ENCODE results near the gene ETV3. TPM values are rescaled to one million over a fixed set of nuclear protein-coding genes. Genes with fewer than 3 reads are reported as not detected.

Gene ETV3
- total and polyA plus RNA-seq, 2 of the 13 experiments (the other 11 are each of a cell fraction or from before 2014, with no cell fraction given) = 4.2 to 5.8 TPM

- no peak for TF ChIP-seq NONO (IDR thresholded peaks at IDR 0.05)
- no peak for TF ChIP-seq NONO (CRISPR knock-in tag; conservative IDR thresholded peaks at IDR 0.05)
- no peak for TF ChIP-seq PHF21A (CRISPR knock-in tag; IDR thresholded peaks at IDR 0.05)
- TF ChIP-seq, protein P1, sequence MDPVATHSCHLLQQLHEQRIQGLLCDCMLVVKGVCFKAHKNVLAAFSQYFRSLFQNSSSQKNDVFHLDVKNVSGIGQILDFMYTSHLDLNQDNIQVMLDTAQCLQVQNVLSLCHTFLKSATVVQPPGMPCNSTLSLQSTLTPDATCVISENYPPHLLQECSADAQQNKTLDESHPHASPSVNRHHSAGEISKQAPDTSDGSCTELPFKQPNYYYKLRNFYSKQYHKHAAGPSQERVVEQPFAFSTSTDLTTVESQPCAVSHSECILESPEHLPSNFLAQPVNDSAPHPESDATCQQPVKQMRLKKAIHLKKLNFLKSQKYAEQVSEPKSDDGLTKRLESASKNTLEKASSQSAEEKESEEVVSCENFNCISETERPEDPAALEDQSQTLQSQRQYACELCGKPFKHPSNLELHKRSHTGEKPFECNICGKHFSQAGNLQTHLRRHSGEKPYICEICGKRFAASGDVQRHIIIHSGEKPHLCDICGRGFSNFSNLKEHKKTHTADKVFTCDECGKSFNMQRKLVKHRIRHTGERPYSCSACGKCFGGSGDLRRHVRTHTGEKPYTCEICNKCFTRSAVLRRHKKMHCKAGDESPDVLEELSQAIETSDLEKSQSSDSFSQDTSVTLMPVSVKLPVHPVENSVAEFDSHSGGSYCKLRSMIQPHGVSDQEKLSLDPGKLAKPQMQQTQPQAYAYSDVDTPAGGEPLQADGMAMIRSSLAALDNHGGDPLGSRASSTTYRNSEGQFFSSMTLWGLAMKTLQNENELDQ (CRISPR knock-in tag; IDR thresholded peaks at IDR 0.05; ENCODE audit: borderline replicate concordance) = no peak
- no peak for TF ChIP-seq DNMT3B (CRISPR knock-in tag; conservative IDR thresholded peaks at IDR 0.05)
- TF ChIP-seq ZNF589 (CRISPR knock-in tag; conservative IDR thresholded peaks at IDR 0.05) = 0 out of 2 replicates have a peak, but pooled peaks have one; percentile 19
- TF ChIP-seq PAF1 (CRISPR knock-in tag; IDR thresholded peaks at IDR 0.05) = no peak
- TF ChIP-seq ATF1 (CRISPR knock-in tag; IDR thresholded peaks at IDR 0.05) = no peak
- TF ChIP-seq PTBP1 (IDR thresholded peaks at IDR 0.05; ENCODE audit: low read depth, low read length, poor library complexity, severe bottlenecking) = no peak
- TF ChIP-seq SRSF1 (optimal IDR thresholded peaks at IDR 0.05; ENCODE audit: low read depth, low read length) = no peak
- TF ChIP-seq, protein P2, sequence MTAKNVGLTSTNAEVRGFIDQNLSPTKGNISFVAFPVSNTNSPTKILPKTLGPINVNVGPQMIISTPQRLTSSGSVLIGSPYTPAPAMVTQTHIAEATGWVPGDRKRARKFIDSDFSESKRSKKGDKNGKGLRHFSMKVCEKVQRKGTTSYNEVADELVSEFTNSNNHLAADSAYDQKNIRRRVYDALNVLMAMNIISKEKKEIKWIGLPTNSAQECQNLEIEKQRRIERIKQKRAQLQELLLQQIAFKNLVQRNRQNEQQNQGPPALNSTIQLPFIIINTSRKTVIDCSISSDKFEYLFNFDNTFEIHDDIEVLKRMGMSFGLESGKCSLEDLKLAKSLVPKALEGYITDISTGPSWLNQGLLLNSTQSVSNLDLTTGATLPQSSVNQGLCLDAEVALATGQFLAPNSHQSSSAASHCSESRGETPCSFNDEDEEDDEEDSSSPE (CRISPR knock-in tag; IDR thresholded peaks at IDR 0.05) = no peak
- TF ChIP-seq KLF11 (CRISPR knock-in tag; IDR thresholded peaks at IDR 0.05) = no peak
- no peak for TF ChIP-seq TGIF2 (CRISPR knock-in tag; IDR thresholded peaks at IDR 0.05)
- TF ChIP-seq, protein P3, sequence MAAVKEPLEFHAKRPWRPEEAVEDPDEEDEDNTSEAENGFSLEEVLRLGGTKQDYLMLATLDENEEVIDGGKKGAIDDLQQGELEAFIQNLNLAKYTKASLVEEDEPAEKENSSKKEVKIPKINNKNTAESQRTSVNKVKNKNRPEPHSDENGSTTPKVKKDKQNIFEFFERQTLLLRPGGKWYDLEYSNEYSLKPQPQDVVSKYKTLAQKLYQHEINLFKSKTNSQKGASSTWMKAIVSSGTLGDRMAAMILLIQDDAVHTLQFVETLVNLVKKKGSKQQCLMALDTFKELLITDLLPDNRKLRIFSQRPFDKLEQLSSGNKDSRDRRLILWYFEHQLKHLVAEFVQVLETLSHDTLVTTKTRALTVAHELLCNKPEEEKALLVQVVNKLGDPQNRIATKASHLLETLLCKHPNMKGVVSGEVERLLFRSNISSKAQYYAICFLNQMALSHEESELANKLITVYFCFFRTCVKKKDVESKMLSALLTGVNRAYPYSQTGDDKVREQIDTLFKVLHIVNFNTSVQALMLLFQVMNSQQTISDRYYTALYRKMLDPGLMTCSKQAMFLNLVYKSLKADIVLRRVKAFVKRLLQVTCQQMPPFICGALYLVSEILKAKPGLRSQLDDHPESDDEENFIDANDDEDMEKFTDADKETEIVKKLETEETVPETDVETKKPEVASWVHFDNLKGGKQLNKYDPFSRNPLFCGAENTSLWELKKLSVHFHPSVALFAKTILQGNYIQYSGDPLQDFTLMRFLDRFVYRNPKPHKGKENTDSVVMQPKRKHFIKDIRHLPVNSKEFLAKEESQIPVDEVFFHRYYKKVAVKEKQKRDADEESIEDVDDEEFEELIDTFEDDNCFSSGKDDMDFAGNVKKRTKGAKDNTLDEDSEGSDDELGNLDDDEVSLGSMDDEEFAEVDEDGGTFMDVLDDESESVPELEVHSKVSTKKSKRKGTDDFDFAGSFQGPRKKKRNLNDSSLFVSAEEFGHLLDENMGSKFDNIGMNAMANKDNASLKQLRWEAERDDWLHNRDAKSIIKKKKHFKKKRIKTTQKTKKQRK (IDR thresholded peaks at IDR 0.05; ENCODE audit: low read length) = no peak
- no peak for TF ChIP-seq ZNF331 (CRISPR knock-in tag; IDR thresholded peaks at IDR 0.05)
- no peak for TF ChIP-seq ISX (CRISPR knock-in tag; conservative IDR thresholded peaks at IDR 0.05)
- no peak for TF ChIP-seq MTF2 (CRISPR knock-in tag; IDR thresholded peaks at IDR 0.05; ENCODE audit: borderline replicate concordance)
- no peak for TF ChIP-seq HES4 (CRISPR knock-in tag; IDR thresholded peaks at IDR 0.05; ENCODE audit: borderline replicate concordance)
- TF ChIP-seq KLF12 (CRISPR knock-in tag; IDR thresholded peaks at IDR 0.05; ENCODE audit: borderline replicate concordance) = no peak
- peak; percentile 83; the same call in 1 of the 2 replicates for TF ChIP-seq ZNF605 (CRISPR knock-in tag; IDR thresholded peaks at IDR 0.05)
These were observed 581 bp downstream of the ETV3 start (continued) for GRCh38 chr1:157137408-157138219.
